Measurements from ENCODE around the gene EMILIN3.
"Not testable (repeated sequence)": the region's sequence is repeated elsewhere in the genome, so short reads cannot be mapped to it uniquely, and the experiment has no call there.

EMILIN3 gene

DNA sequence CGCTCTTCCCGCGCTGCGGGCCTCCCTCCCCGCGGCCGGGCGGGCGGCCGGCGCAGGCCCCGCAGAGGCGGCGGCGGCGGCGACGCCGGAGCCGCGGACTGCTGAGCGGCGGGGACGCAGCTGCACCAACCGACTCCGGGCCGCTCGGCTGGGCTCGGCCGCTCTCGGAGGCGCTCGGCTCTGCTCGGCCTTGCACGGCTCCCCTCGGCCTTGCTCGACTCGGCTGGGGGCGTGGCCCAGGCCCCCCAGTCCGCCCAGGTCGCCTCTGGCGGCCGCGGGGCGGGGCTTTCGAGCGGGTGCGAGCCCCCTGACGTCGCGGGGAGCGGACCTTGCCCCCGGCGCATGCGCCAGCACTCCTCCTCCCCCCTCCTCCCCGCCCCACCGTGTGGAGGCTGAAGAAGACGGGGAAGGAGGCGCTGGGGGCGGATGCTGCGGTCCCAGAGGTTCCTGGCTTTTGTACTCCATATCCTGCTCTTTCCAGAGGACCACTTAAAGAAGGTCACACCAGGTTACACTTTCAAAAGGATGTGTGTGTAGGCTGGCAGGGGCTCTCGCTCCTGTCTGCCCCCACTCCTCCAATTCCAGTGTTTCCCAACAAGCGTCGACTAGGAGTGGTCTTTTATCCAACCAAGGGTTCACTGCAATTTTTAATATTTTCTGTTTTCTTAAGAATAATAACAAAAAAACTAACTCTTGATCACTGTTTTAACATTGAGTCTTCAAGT, 48.9 kb downstream of the EMILIN3 start, which contains the start of gene ZHX3:
Gene ZHX3, minus strand, starts transcription at position 186 of the 725 bp plus-strand sequence. CDS start 112,815 bp downstream, outside the sequence.
- no peaks in the 10 kb centered on the region for H3K36me3 Mint-ChIP-seq
- H3K4me3 Mint-ChIP-seq = peak within 1 kb of the TSS; percentile 89
- DNase-seq (ENCODE audit: low spot score in 2 of 2) (peak; percentile 94 to 98), ATAC-seq (ENCODE audit: low read depth) (peak; percentile 96)
- H3K27ac Mint-ChIP-seq = peak within 1 kb of the TSS; percentile 78
- peaks cover 6% of the 10 kb centered on the region for H3K4me1 Mint-ChIP-seq
- no peaks in the 10 kb centered on the region for H3K27me3 Mint-ChIP-seq
- no peaks in the 10 kb centered on the region for H3K9me3 Mint-ChIP-seq

DNA sequence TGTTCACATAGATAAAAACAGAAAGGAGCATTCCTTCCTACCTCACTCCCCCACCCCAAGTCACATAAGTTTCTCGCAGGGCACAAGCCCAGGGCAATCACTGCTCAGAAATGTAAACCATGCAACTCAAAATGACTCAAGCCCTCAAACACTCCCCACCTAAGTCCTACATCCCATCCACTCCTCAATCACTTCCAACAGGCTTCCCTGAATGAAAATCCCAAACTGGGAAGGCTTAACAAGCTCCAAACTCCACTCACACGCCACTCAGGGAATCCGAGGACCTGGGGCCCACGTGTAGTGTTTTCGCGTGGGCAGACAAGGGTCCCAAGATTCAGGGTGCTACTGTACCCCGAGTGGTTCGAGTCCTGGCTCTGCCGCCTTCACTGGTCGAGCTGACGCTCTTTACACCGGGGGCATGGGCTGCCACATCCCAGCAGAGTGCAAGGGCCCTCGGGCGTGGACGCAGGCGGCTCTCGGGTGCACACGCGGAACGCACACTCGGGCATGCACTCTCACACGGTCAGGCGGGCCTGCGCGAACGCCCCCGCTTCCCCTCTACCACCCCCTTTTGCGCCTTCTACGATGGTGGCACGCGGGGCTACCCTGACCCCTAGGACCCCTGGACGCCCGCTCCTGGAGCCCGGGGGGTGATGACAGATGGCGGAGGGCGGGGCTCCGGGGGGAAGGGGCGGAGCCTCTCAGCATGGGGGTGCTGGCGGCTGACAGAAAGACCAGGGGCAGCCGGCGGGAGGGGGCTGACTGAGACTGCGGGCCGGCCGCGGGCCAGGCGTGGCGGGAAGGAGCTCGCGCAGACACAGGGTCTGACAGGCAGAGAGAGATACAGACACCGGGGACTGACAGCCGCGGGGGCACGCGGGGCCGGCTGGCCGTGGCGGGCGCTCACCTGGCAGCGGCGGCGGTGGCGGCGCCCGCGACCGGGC, 49.7 kb downstream of the EMILIN3 start:
- peak overlapping the region; percentile 89 for H3K4me3 Mint-ChIP-seq
- H3K9me3 Mint-ChIP-seq = no peaks in the 10 kb centered on the region
- H3K27ac Mint-ChIP-seq = peak overlapping the region; percentile 78
- peak; percentile 53 to 67 for DNase-seq (ENCODE audit: low spot score in 2 of 2)
- ATAC-seq (ENCODE audit: low read depth) = peak; percentile 53
- H3K4me1 Mint-ChIP-seq = peaks cover 6% of the 10 kb centered on the region
- no peaks in the 10 kb centered on the region for H3K27me3 Mint-ChIP-seq
- H3K36me3 Mint-ChIP-seq = no peaks in the 10 kb centered on the region

DNA sequence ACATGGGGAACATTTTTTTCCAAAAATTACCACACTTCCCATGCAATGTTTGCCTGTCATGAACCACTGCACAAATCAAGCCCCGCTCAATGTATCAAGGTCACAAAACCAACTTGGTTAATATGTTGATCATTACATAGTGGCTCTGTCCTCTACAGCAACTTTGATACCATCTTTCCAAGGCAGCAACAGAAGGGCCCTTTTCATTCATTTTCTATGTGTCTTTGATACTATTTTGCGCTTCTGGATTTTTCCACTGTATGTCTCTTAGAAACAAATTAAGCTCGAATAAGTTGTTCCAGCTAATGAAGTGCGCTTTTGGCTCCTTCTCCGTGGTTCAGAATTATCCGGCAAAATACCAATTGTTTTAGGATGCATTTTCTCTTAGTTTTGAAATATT, 50.6 kb downstream of the EMILIN3 start:
- Mint-ChIP-seq H3K9me3 (no peaks in the 10 kb centered on the region), H3K4me1 (peaks cover 6% of the 10 kb centered on the region), H3K36me3 (no peaks in the 10 kb centered on the region), H3K4me3 (peak overlapping the region; percentile 89), H3K27me3 (no peaks in the 10 kb centered on the region), H3K27ac (no peak overlapping the region)
- DNase-seq (ENCODE audit: low spot score in 2 of 2) (no peak), ATAC-seq (ENCODE audit: low read depth) (no peak)

GRCh38 chr20:41314386-41314785, 52.2 kb downstream of the EMILIN3 start:
- no peak overlapping the region for H3K4me3 Mint-ChIP-seq

GRCh38 chr20:41312009-41312408, 54.6 kb downstream of the EMILIN3 start:
- not testable (repeated sequence) for H3K27ac Mint-ChIP-seq; ATAC-seq (ENCODE audit: low read depth); H3K36me3 Mint-ChIP-seq; DNase-seq (ENCODE audit: low spot score in 2 of 2); H3K27me3 Mint-ChIP-seq; H3K9me3 Mint-ChIP-seq; H3K4me3 Mint-ChIP-seq
- H3K4me1 Mint-ChIP-seq = peaks cover 10% of the 10 kb centered on the region

More at GRCh38 chr20:41314386-41314785, 52.2 kb downstream of the EMILIN3 start:
- Mint-ChIP-seq H3K36me3 (no peaks in the 10 kb centered on the region), H3K27me3 (no peaks in the 10 kb centered on the region), H3K4me1 (peaks cover 8% of the 10 kb centered on the region), H3K27ac (no peak overlapping the region), H3K9me3 (no peaks in the 10 kb centered on the region)
- no peak for ATAC-seq (ENCODE audit: low read depth)
- no peak for DNase-seq (ENCODE audit: low spot score in 2 of 2)
